ENCODE data around the gene ZNF688. TPM values are rescaled to one million over a fixed set of nuclear protein-coding genes. Genes with fewer than 3 reads are reported as not detected.

The ZNF688 gene
- total and polyA plus RNA-seq, 2 experiments from 2014 or later = 22.0 to 25.0 TPM

- no peak for TF ChIP-seq CTCF (IDR thresholded peaks at IDR 0.05; ENCODE audit: low read depth, low read length)
- H3K27ac ChIP-seq = peak within 1 kb of the TSS; percentile 97
- DNase-seq (ENCODE audit: low read depth in 1 of 2, low spot score in 1 of 2) = peak; percentile 96 to 98
- peaks cover 6% of the 10 kb centered on the region for H3K36me3 ChIP-seq
- no peaks in the 10 kb centered on the region for H3K9me3 ChIP-seq (ENCODE audit: low read depth)
- H3K27me3 ChIP-seq = no peaks in the 10 kb centered on the region
- H3K4me3 ChIP-seq = peak within 1 kb of the TSS; percentile 86
- H3K4me1 ChIP-seq (ENCODE audit: low read depth) = peaks cover 5% of the 10 kb centered on the region
Measured at GRCh38 chr16:30609926-30610839, 38.7 kb upstream of the ZNF688 start, which contains the start of gene ZNF689. Gene ZNF689 (minus strand): TSS chr16:30610389. CDS start chr16:30610041, 348 bp downstream.

GRCh38 chr16:30609002-30609925, 37.8 kb upstream of the ZNF688 start:
- no peak for TF ChIP-seq CTCF (IDR thresholded peaks at IDR 0.05; ENCODE audit: low read depth, low read length)
- no peaks in the 10 kb centered on the region for H3K27me3 ChIP-seq
- H3K9me3 ChIP-seq (ENCODE audit: low read depth) = no peaks in the 10 kb centered on the region
- peaks cover 6% of the 10 kb centered on the region for H3K36me3 ChIP-seq
- peak overlapping the region; percentile 97 for H3K27ac ChIP-seq
- peak; percentile 39 to 59 for DNase-seq (ENCODE audit: low read depth in 1 of 2, low spot score in 1 of 2)
- H3K4me1 ChIP-seq (ENCODE audit: low read depth) = peaks cover 5% of the 10 kb centered on the region
- H3K4me3 ChIP-seq = peak overlapping the region; percentile 86

DNA sequence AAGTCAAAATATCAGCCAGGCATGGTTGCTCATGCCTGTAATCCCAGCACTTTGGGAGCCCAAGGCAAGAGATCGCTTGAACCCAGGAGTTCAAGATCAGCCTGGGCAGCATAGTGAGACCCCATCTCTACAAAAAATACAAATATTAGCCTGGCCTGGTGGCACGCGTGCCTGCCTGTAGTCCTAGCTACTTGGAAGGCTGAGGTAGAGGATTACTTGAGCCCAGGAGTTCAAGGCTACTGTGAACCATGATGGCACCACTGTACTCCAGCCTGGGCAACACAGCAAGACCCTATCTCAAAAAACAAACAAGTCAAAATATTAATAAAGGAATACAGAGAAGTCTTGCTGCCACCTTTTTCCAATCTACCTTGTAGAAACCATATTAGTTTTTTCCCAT, 34.5 kb upstream of the ZNF688 start:
- TF ChIP-seq CTCF (IDR thresholded peaks at IDR 0.05; ENCODE audit: low read depth, low read length) = no peak
- H3K27ac ChIP-seq = no peak overlapping the region
- peaks cover 15% of the 10 kb centered on the region for H3K36me3 ChIP-seq
- no peaks in the 10 kb centered on the region for H3K27me3 ChIP-seq
- no peak overlapping the region for H3K4me3 ChIP-seq
- no peaks in the 10 kb centered on the region for H3K9me3 ChIP-seq (ENCODE audit: low read depth)
- no peak for DNase-seq (ENCODE audit: low read depth in 1 of 2, low spot score in 1 of 2)
- peaks cover 5% of the 10 kb centered on the region for H3K4me1 ChIP-seq (ENCODE audit: low read depth)

DNA sequence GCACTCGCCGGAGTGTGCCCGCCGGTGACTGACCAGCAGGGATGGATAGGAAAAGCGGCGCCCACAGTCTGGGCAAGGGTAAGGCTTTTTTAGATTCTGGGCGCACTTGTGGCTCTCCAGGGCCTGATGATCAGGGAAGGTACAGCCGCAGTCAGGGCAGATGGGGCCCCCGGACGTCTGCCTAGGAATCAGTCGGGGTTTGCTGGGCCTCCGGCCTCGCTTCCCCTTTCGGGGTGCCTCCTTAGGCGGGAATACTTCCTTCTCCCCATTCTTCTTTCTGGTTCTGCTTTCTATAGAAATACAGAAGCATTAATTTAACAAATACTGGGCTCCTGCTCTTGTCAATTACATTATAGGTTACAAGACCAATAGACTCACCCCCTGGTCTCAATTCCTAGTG, 33.6 kb upstream of the ZNF688 start:
- H3K27ac ChIP-seq = no peak overlapping the region
- peaks cover 5% of the 10 kb centered on the region for H3K4me1 ChIP-seq (ENCODE audit: low read depth)
- H3K9me3 ChIP-seq (ENCODE audit: low read depth) = no peaks in the 10 kb centered on the region
- no peak for TF ChIP-seq CTCF (IDR thresholded peaks at IDR 0.05; ENCODE audit: low read depth, low read length)
- peaks cover 15% of the 10 kb centered on the region for H3K36me3 ChIP-seq
- H3K4me3 ChIP-seq = no peak overlapping the region
- no peaks in the 10 kb centered on the region for H3K27me3 ChIP-seq
- no peak for DNase-seq (ENCODE audit: low read depth in 1 of 2, low spot score in 1 of 2)

DNA sequence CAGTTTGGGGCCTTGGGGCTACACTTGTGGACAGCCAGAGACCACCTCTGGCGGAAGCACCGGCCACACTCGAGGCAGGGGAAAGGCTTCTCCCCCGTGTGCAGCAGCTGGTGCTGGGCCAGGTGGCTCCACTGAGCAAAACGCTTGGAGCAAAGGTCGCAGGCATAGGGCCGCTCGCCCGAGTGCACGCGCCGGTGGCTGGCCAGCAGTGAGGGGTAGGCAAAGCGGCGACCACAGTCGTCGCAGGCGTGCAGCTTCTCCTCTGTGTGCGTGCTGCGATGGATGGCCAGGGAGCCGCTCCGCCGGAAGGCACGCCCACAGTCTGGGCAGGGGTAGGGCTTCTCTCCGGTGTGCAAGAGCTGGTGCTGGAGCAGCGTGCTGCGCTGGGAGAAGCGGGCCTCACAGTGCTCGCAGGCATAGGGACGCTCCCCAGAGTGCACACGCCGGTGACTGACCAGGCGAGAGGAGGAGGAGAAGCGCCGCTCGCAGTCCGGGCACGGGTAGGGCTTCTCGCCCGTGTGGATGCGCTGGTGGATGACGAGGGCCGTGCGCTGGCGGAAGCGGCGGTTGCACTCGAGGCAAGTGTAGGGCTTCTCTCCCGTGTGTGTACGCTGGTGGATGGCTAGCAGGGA, 32.9 kb upstream of the ZNF688 start:
- Histone ChIP-seq H3K36me3 (peaks cover 15% of the 10 kb centered on the region), H3K4me1 (ENCODE audit: low read depth) (peaks cover 5% of the 10 kb centered on the region), H3K9me3 (ENCODE audit: low read depth) (no peaks in the 10 kb centered on the region), H3K4me3 (no peak overlapping the region), H3K27ac (no peak overlapping the region), H3K27me3 (no peaks in the 10 kb centered on the region)
- no peak for DNase-seq (ENCODE audit: low read depth in 1 of 2, low spot score in 1 of 2)
- no peak for TF ChIP-seq CTCF (IDR thresholded peaks at IDR 0.05; ENCODE audit: low read depth, low read length)

All from cardiac muscle cell (in vitro differentiated cells and primary cell).